Superior temporal gyrus (tissue), 1 donor: Measurements from ENCODE around the gene TRAPPC6A.

Source experiments
- DNase-seq: peaks from one replicate; pipeline ENCODE4 v3.0.0-alpha.2; 2016; ENCODE audit errors: extremely low spot score

TRAPPC6A gene

GRCh38 chr19:45163751-45164460 is 14.1 kb downstream of the TRAPPC6A start:
- no peak for DNase-seq

GRCh38 chr19:45163156-45163555 is 14.9 kb downstream of the TRAPPC6A start:
- no peak for DNase-seq

- no peak for DNase-seq
Observed at GRCh38 chr19:45162608-45163143, 15.4 kb downstream of the TRAPPC6A start.

GRCh38 chr19:45161738-45162607 is 16.1 kb downstream of the TRAPPC6A start:
- no peak for DNase-seq

GRCh38 chr19:45160870-45161737 is 16.9 kb downstream of the TRAPPC6A start, which contains the start of gene NKPD1:
NKPD1 (minus strand) TSS chr19:45160982; CDS start chr19:45160150, 832 bp downstream.
- no peak for DNase-seq

- DNase-seq = no peak
Observed at GRCh38 chr19:45159971-45160324, 18.1 kb downstream of the TRAPPC6A start.

GRCh38 chr19:45159210-45159970 is 18.6 kb downstream of the TRAPPC6A start:
- no peak for DNase-seq

GRCh38 chr19:45158503-45159209 is 19.4 kb downstream of the TRAPPC6A start:
- DNase-seq = no peak

GRCh38 chr19:45156751-45157150 is 21.3 kb downstream of the TRAPPC6A start:
- DNase-seq = no peak

- DNase-seq = no peak
Observed at GRCh38 chr19:45156011-45156630, 21.9 kb downstream of the TRAPPC6A start.

- no peak for DNase-seq
Observed at GRCh38 chr19:45154064-45154827, 23.8 kb downstream of the TRAPPC6A start.

GRCh38 chr19:45153339-45154063 is 24.5 kb downstream of the TRAPPC6A start:
- peak; percentile 31 for DNase-seq

- DNase-seq = no peak
Observed at GRCh38 chr19:45152504-45153338, 25.3 kb downstream of the TRAPPC6A start.

GRCh38 chr19:45151821-45152503 is 26.1 kb downstream of the TRAPPC6A start:
- DNase-seq = no peak

GRCh38 chr19:45151320-45151719 is 26.7 kb downstream of the TRAPPC6A start:
- DNase-seq = no peak

GRCh38 chr19:45150751-45151281 is 27.2 kb downstream of the TRAPPC6A start:
- DNase-seq = no peak

GRCh38 chr19:45150180-45150579 is 27.9 kb downstream of the TRAPPC6A start:
- no peak for DNase-seq
